GM04503 (cell line): ENCODE data around the gene CALD1.

Experiments
- DNase-seq: peaks from one replicate; pipeline ENCODE4 v3.0.0-alpha.2; 2012; ENCODE audit warnings: low read depth

Gene CALD1

GRCh38 chr7:135001390-135002165 lies 222.1 kb downstream of the CALD1 start:
- no peak for DNase-seq

GRCh38 chr7:135012229-135012628 lies 232.8 kb downstream of the CALD1 start:
- no peak for DNase-seq
